ENCODE data around the gene ZNF362.

- TF ChIP-seq CTCF (IDR thresholded peaks at IDR 0.05) (no peak), POLR2A (IDR thresholded peaks at IDR 0.05) (no peak)
These were observed 146 bp upstream of the ZNF362 start for GRCh38 chr1:33256221-33256470.
